B cell (primary cell): Measurements from ENCODE around the gene DOK5. TPM values are rescaled to one million over a fixed set of nuclear protein-coding genes. Genes with fewer than 3 reads are reported as not detected.

ENCODE experiments used
- ATAC-seq: fragments of 200-7000 bp; cut with Tn5 transposase; one replicate; pipeline ENCODE4 v1.10.0; 2021; ENCODE audit warnings: low read depth, mild to moderate bottlenecking, moderate number of reproducible peaks, moderate library complexity
- CTCF ChIA-PET: fragments of 350-600 bp; sonication (Branson Sonifier 250); formaldehyde crosslinking; loops from one replicate; lab custom pipeline; 2021; ENCODE audit warnings: antibody characterized with exemption, inconsistent platforms; lab: Charles Lee
- POLR2A ChIA-PET: fragments of 350-600 bp; sonication (Branson Sonifier 250); formaldehyde crosslinking; loops from one replicate; lab custom pipeline; 2021; ENCODE audit warnings: antibody characterized with exemption; lab: Charles Lee
- DNase-seq: peaks from one replicate; pipeline ENCODE4 v3.0.0; 2013
- H2AFZ ChIP-seq: 2 replicates; pipeline ENCODE4 v1.6.1; 2012; ENCODE audit warnings: mild to moderate bottlenecking, low read depth, low read length; ENCODE audit not compliant: insufficient read depth, poor library complexity, severe bottlenecking
- H3K27ac ChIP-seq, 2 donors: 1 replicate in 1 of 2; 2 replicates in 1 of 2; pipeline ENCODE4 v1.5.1; 2012 to 2013; ENCODE audit warnings: low read length in 2 of 2, mild to moderate bottlenecking in 2 of 2, moderate library complexity in 1 of 2
- H3K27me3 ChIP-seq, 4 experiments: fragments of 200-600 bp in 1 of 4; sonication (generic) in 1 of 4; replicated peaks in 1 of 4; 1 replicate in 2 of 4; 2 replicates in 2 of 4; pipeline versions ENCODE4 v1.6.1 to v1.7.0; 2013 to 2016; ENCODE audit warnings: low read length in 3 of 4, mild to moderate bottlenecking in 2 of 4, mixed read lengths in 1 of 4, moderate library complexity in 1 of 4; ENCODE audit not compliant: insufficient read depth in 4 of 4, control insufficient read depth in 3 of 4; ENCODE audit errors: control extremely low read depth in 1 of 4
- H3K36me3 ChIP-seq, 2 experiments: replicated peaks in 1 of 2; 1 replicate in 1 of 2; 2 replicates in 1 of 2; pipeline versions ENCODE4 v1.6.1 to v1.7.1; 2013; ENCODE audit warnings: low read length in 1 of 2; ENCODE audit not compliant: insufficient read depth in 2 of 2, control insufficient read depth in 1 of 2; ENCODE audit errors: control extremely low read depth in 1 of 2, extremely low read depth in 1 of 2
- H3K4me1 ChIP-seq, 2 donors: fragments of 200-600 bp in 1 of 2; sonication (generic) in 1 of 2; 1 replicate in 1 of 2; 2 replicates in 1 of 2; pipeline versions ENCODE4 v1.5.1 to v1.6.1; 2013 to 2017; ENCODE audit warnings: low read length in 2 of 2; ENCODE audit not compliant: control insufficient read depth in 2 of 2, insufficient read depth in 2 of 2
- H3K4me2 ChIP-seq: replicated peaks from 2 replicates; pipeline ENCODE3; 2012; ENCODE audit warnings: mild to moderate bottlenecking, low read depth, low read length; ENCODE audit not compliant: poor library complexity, severe bottlenecking
- H3K4me3 ChIP-seq, 5 experiments: fragments of 200-600 bp in 1 of 5; sonication (generic) in 1 of 5; 1 replicate in 3 of 5; 2 replicates in 2 of 5; pipeline versions ENCODE4 v1.5.1 to v1.7.0; 2011 to 2016; ENCODE audit warnings: low read length in 4 of 5, mild to moderate bottlenecking in 4 of 5, low read depth in 2 of 5, control low read depth in 1 of 5, moderate library complexity in 1 of 5; ENCODE audit not compliant: insufficient read depth in 1 of 5; ENCODE audit errors: control extremely low read depth in 1 of 5, extremely low read depth in 1 of 5
- H3K79me2 ChIP-seq: fragments of 200-600 bp; sonication (generic); one replicate; pipeline ENCODE4 v1.6.0; 2016; ENCODE audit warnings: low read length; ENCODE audit not compliant: control insufficient read depth, insufficient read depth
- H3K9ac ChIP-seq: fragments of 200-600 bp; sonication (generic); 2 replicates; pipeline ENCODE4 v1.6.1; 2017; ENCODE audit warnings: mild to moderate bottlenecking, low read length, moderate library complexity
- H3K9me3 ChIP-seq, 3 donors: one replicate each; pipeline versions ENCODE4 v1.6.1 to v1.7.1; 2013; ENCODE audit warnings: low read length in 2 of 3; ENCODE audit not compliant: control insufficient read depth in 2 of 3, insufficient read depth in 1 of 3; ENCODE audit errors: control extremely low read depth in 1 of 3
- H4K20me1 ChIP-seq: 2 replicates; pipeline ENCODE4 v1.6.0; 2012; ENCODE audit warnings: mild to moderate bottlenecking, low read length; ENCODE audit not compliant: insufficient read depth, control insufficient read depth, poor library complexity, severe bottlenecking
- H3K27ac Mint-ChIP-seq: one replicate; pipeline ENCODE4 v1.8.0; 2021; ENCODE audit warnings: mixed read lengths
- H3K27me3 Mint-ChIP-seq: one replicate; pipeline ENCODE4 v1.8.0; 2021; ENCODE audit warnings: mixed read lengths
- H3K4me1 Mint-ChIP-seq: one replicate; pipeline ENCODE4 v1.8.0; 2021; ENCODE audit warnings: mixed read lengths
- H3K4me3 Mint-ChIP-seq: one replicate; pipeline ENCODE4 v1.8.0; 2021; ENCODE audit warnings: mixed read lengths
- H3K9me3 Mint-ChIP-seq: one replicate; pipeline ENCODE4 v1.8.0; 2022; ENCODE audit warnings: mixed read lengths; ENCODE audit not compliant: insufficient read depth
- CTCF ChIP-seq: fragments of 200-600 bp; IDR thresholded peaks from one replicate; pipeline ENCODE4 v1.8.0; 2022; ENCODE audit warnings: antibody characterized with exemption, mild to moderate bottlenecking
- EZH2 ChIP-seq: IDR thresholded peaks from 2 replicates; pipeline ENCODE4 v1.6.1; 2012; ENCODE audit warnings: borderline replicate concordance, low read depth, mild to moderate bottlenecking, moderate library complexity, low read length; ENCODE audit not compliant: insufficient read depth, poor library complexity, severe bottlenecking
- WGBS: methylation state at CpG from one replicate; pipeline ENCODE4 v1.1.5; 2013; ENCODE audit warnings: missing lambda C conversion rate; ENCODE audit not compliant: insufficient coverage; 5-methylcytosine and 5-hydroxymethylcytosine counted together
- intact Hi-C: fragments of 100-400 bp; cut with micrococcal nuclease; formaldehyde crosslinking; loops from one replicate; pipeline ENCODE4 v1.10.0; 2022
- polyA plus RNA-seq: library from polyadenylated mRNA; depleted of rRNA; stranded (reverse); fragments of >200 nt; gene quantifications from 2 replicates; pipeline ENCODE4 v1.2.3, GENCODE V29; 2012
- total RNA-seq, 2 donors: library from RNA; stranded (reverse); fragments of 120-200 nt in 1 of 2; gene quantifications; 1 replicate in 1 of 2; 2 replicates in 1 of 2; pipeline versions ENCODE4 v1.2.3 to v1.2.4, GENCODE V29; 2013 to 2022

The DOK5 gene
- total and polyA plus RNA-seq, 2 donors (not counting 1 experiment from before 2014, with no cell fraction given): not detected

- Mint-ChIP-seq H3K4me1 (no peaks in the 10 kb centered on the region), H3K27me3 (no peaks in the 10 kb centered on the region), H3K4me3 (no peak overlapping the region), H3K9me3 (no peaks in the 10 kb centered on the region), H3K27ac (no peak overlapping the region)
- no peak for DNase-seq
- no CpG with 5 or more reads among the region's 1 CpG for WGBS
- no peak for ATAC-seq
- TF ChIP-seq CTCF: no peak
- TF ChIP-seq EZH2: no peak
- no peaks in the 10 kb centered on the region for H3K27me3 ChIP-seq
- intact Hi-C loops: no loop called here
- ChIA-PET POLR2A (no interaction called here), CTCF (no interaction called here)
- H3K27ac ChIP-seq: no peak overlapping the region
- H2AFZ ChIP-seq: no peak overlapping the region
- H3K36me3 ChIP-seq: no peaks in the 10 kb centered on the region
- H3K4me2 ChIP-seq: no peak overlapping the region
- H4K20me1 ChIP-seq: no peaks in the 10 kb centered on the region
- no peaks in the 10 kb centered on the region for H3K4me1 ChIP-seq
- no peak overlapping the region for H3K4me3 ChIP-seq
- H3K79me2 ChIP-seq: no peaks in the 10 kb centered on the region
- H3K9me3 ChIP-seq: no peaks in the 10 kb centered on the region
- no peak overlapping the region for H3K9ac ChIP-seq
These were observed 89.9 kb downstream of the DOK5 start for GRCh38 chr20:54565255-54565654.

GRCh38 chr20:54566031-54566688 is 90.8 kb downstream of the DOK5 start:
- H3K27me3 Mint-ChIP-seq: no peaks in the 10 kb centered on the region
- H3K79me2 ChIP-seq: no peaks in the 10 kb centered on the region
- no peaks in the 10 kb centered on the region for H3K4me1 Mint-ChIP-seq
- no peak overlapping the region for H3K4me3 Mint-ChIP-seq
- H3K4me1 ChIP-seq: no peaks in the 10 kb centered on the region
- 100% methylated on average over 1 of the region's 5 CpGs for WGBS
- no peak overlapping the region for H3K4me2 ChIP-seq
- H4K20me1 ChIP-seq: no peaks in the 10 kb centered on the region
- ATAC-seq (no peak), DNase-seq (no peak)
- no peaks in the 10 kb centered on the region for H3K9me3 Mint-ChIP-seq
- H3K4me3 ChIP-seq: no peak overlapping the region
- H3K27ac ChIP-seq: no peak overlapping the region
- TF ChIP-seq EZH2 (no peak), CTCF (no peak)
- H2AFZ ChIP-seq: no peak overlapping the region
- no peaks in the 10 kb centered on the region for H3K36me3 ChIP-seq
- no peaks in the 10 kb centered on the region for H3K27me3 ChIP-seq
- intact Hi-C loops: no loop called here
- ChIA-PET POLR2A (no interaction called here), CTCF (no interaction called here)
- H3K9me3 ChIP-seq: no peaks in the 10 kb centered on the region
- no peak overlapping the region for H3K27ac Mint-ChIP-seq
- no peak overlapping the region for H3K9ac ChIP-seq
